MM.1S (cell line): ENCODE data around the gene CNPPD1.

Experiments
- DNase-seq: peaks from one replicate; pipeline ENCODE4 v3.0.0-alpha.2; 2015
- H2AFZ ChIP-seq: fragments of 300-600 bp; sonication (generic); 2 replicates; pipeline ENCODE4 v1.6.0; 2016; ENCODE audit warnings: antibody characterized with exemption, low read length
- H3F3A ChIP-seq: fragments of 300-600 bp; sonication (generic); 2 replicates; pipeline ENCODE4 v1.6.1; 2016; ENCODE audit warnings: mild to moderate bottlenecking, antibody characterized with exemption, low read length, moderate library complexity, mixed read lengths; ENCODE audit not compliant: insufficient read depth
- H3K27ac ChIP-seq: fragments of 300-600 bp; sonication (generic); 2 replicates; pipeline ENCODE4 v1.5.1; 2016; ENCODE audit warnings: mild to moderate bottlenecking, low read length
- H3K27me3 ChIP-seq: fragments of 300-600 bp; sonication (generic); replicated peaks from 2 replicates; pipeline ENCODE4 v1.6.0; 2016; ENCODE audit warnings: low read length; ENCODE audit not compliant: insufficient read depth
- H3K36me3 ChIP-seq: fragments of 300-600 bp; sonication (generic); replicated peaks from 2 replicates; pipeline ENCODE4 v1.6.1; 2016; ENCODE audit warnings: mild to moderate bottlenecking, low read length, mixed read lengths; ENCODE audit not compliant: insufficient read depth
- H3K4me1 ChIP-seq: fragments of 300-600 bp; sonication (generic); 2 replicates; pipeline ENCODE4 v1.6.1; 2016; ENCODE audit warnings: low read length, mixed read lengths
- H3K4me2 ChIP-seq: fragments of 300-600 bp; sonication (generic); 2 replicates; pipeline ENCODE4 v1.6.0; 2016; ENCODE audit warnings: low read depth, low read length
- H3K4me3 ChIP-seq: fragments of 300-600 bp; sonication (generic); 2 replicates; pipeline ENCODE4 v1.5.1; 2016; ENCODE audit warnings: low read length, mixed read lengths
- H3K79me2 ChIP-seq: fragments of 300-600 bp; sonication (generic); 2 replicates; pipeline ENCODE4 v1.6.1; 2016; ENCODE audit warnings: mixed run types, low read length, mixed read lengths
- H3K9ac ChIP-seq: fragments of 300-600 bp; sonication (generic); 2 replicates; pipeline ENCODE4 v1.6.1; 2016; ENCODE audit warnings: low read length, mixed read lengths
- H3K9me2 ChIP-seq: fragments of 300-600 bp; sonication (generic); replicated peaks from 2 replicates; pipeline ENCODE4 v1.6.1; 2016; ENCODE audit warnings: mild to moderate bottlenecking, low read length, mixed read lengths; ENCODE audit not compliant: insufficient read depth
- H3K9me3 ChIP-seq: fragments of 300-600 bp; sonication (generic); replicated peaks from 2 replicates; pipeline ENCODE4 v1.6.1; 2016; ENCODE audit warnings: mild to moderate bottlenecking, low read length, mixed read lengths; ENCODE audit not compliant: insufficient read depth
- H4K20me1 ChIP-seq: fragments of 300-600 bp; sonication (generic); 2 replicates; pipeline ENCODE4 v1.6.1; 2016; ENCODE audit warnings: mild to moderate bottlenecking, low read length, moderate library complexity, mixed read lengths; ENCODE audit not compliant: insufficient read depth
- EZH2 ChIP-seq: fragments of 300-600 bp; sonication (generic); optimal IDR thresholded peaks from 2 replicates; pipeline ENCODE3; 2017; ENCODE audit warnings: low read depth, mild to moderate bottlenecking, antibody characterized with exemption, low read length, mixed read lengths
- EZH2phosphoT487 ChIP-seq: fragments of 300-600 bp; sonication (generic); IDR thresholded peaks from 2 replicates; pipeline ENCODE4 v1.6.1; 2018; ENCODE audit warnings: antibody characterized with exemption, low read length
- TF ChIP-seq, protein P1 (sequence below): fragments of 300-600 bp; sonication (generic); IDR thresholded peaks from 2 replicates; pipeline ENCODE4 v1.5.1; 2016; ENCODE audit warnings: antibody characterized with exemption, low read length, mixed read lengths

CNPPD1 gene

DNA sequence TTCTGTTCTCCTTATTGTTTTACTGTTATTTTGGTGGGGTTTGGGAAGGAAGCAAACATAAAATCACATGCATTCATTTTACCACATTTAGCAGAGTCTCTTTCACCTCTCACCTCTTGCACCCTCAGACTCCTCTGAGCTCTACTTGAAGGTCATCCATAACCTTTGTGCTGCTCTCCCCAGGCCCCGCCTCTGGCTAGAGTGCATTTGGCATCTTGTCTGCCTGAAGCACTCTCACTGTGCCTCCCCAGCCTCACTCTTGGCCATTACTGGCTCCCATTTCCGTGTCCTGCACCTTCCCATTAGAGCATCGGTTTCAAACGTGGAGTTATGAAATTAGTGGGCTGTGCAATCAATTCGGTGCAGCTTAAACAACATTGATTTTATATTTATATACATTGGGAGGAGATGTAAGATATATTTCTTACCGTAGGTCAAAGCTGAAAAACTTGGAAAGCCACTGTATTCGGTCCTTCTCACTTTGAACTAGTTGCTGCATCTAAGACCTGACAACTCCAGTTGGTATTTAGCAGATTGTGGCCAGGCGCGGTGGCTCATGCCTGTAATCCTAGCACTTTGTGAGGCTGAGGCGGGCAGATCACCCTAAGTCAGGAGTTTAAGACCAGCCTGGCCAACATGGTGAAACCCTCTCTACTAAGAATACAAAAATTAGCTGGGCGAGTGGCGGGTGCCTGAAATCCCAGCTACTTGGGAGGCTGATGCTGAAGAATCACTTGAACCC, 22.9 kb upstream of the CNPPD1 start:
- TF ChIP-seq EZH2phosphoT487 (no peak), EZH2 (no peak)
- TF ChIP-seq, protein P1, sequence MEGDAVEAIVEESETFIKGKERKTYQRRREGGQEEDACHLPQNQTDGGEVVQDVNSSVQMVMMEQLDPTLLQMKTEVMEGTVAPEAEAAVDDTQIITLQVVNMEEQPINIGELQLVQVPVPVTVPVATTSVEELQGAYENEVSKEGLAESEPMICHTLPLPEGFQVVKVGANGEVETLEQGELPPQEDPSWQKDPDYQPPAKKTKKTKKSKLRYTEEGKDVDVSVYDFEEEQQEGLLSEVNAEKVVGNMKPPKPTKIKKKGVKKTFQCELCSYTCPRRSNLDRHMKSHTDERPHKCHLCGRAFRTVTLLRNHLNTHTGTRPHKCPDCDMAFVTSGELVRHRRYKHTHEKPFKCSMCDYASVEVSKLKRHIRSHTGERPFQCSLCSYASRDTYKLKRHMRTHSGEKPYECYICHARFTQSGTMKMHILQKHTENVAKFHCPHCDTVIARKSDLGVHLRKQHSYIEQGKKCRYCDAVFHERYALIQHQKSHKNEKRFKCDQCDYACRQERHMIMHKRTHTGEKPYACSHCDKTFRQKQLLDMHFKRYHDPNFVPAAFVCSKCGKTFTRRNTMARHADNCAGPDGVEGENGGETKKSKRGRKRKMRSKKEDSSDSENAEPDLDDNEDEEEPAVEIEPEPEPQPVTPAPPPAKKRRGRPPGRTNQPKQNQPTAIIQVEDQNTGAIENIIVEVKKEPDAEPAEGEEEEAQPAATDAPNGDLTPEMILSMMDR, result no peak
- Histone ChIP-seq H3K4me3 (no peak overlapping the region), H4K20me1 (no peaks in the 10 kb centered on the region), H3K36me3 (no peaks in the 10 kb centered on the region), H3K27ac (no peak overlapping the region), H3K27me3 (no peaks in the 10 kb centered on the region), H3K4me2 (no peak overlapping the region), H3F3A (no peaks in the 10 kb centered on the region), H3K79me2 (no peaks in the 10 kb centered on the region), H3K9me2 (no peaks in the 10 kb centered on the region), H3K9me3 (no peaks in the 10 kb centered on the region), H3K4me1 (no peaks in the 10 kb centered on the region), H2AFZ (no peak overlapping the region), H3K9ac (no peak overlapping the region)
- DNase-seq, result no peak

DNA sequence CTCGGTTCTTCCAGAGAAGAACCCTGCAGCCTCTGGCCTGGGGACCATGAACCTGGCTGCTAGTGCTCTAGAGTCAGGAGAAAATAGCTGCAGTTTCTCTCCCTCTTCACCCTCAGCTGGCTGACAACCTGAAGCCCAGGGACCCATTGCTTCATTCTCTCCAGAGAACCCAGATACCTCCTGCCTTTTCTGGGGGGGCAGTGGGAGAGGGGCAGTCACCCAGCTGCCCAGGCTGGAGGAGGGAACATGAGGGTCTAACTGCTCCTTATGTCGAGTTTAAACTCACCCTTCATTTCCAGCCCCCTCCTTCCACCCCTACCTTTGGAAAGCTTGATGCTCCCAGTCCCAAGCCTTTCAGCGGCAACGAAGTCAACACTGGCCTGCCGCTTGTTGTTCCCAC, 22.2 kb upstream of the CNPPD1 start:
- Histone ChIP-seq H3K4me2 (no peak overlapping the region), H3K9me3 (no peaks in the 10 kb centered on the region), H4K20me1 (no peaks in the 10 kb centered on the region), H3K27me3 (no peaks in the 10 kb centered on the region), H3K4me3 (no peak overlapping the region), H3K36me3 (no peaks in the 10 kb centered on the region), H3K4me1 (no peaks in the 10 kb centered on the region), H2AFZ (no peak overlapping the region), H3K9me2 (no peaks in the 10 kb centered on the region), H3F3A (no peaks in the 10 kb centered on the region), H3K9ac (no peak overlapping the region), H3K79me2 (no peaks in the 10 kb centered on the region), H3K27ac (no peak overlapping the region)
- DNase-seq, result no peak
- TF ChIP-seq EZH2 (no peak), EZH2phosphoT487 (no peak)
- TF ChIP-seq, protein P1, result no peak

DNA sequence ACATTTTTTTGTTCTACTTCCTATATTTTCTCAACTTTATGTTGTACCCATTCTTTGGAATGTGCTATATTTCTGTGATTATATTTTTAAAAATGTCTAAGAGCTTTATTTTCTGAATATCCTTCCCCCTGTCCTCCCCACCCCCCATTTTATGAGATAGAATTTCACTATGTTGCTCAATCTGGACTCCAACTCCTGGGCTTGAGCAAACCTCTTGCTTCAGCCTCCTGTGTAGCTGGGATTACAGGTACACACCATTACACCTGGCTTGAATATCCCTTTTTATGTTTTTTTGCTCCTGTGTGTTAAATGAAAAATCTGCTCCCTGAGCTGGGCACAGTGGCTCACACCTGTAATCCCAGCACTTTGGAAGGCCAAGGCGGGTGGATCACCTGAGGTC, 20.7 kb upstream of the CNPPD1 start:
- no peaks in the 10 kb centered on the region for H3K36me3 ChIP-seq
- H2AFZ ChIP-seq, result no peak overlapping the region
- H3F3A ChIP-seq, result no peaks in the 10 kb centered on the region
- H3K79me2 ChIP-seq, result no peaks in the 10 kb centered on the region
- H3K4me2 ChIP-seq, result no peak overlapping the region
- no peaks in the 10 kb centered on the region for H3K4me1 ChIP-seq
- no peaks in the 10 kb centered on the region for H4K20me1 ChIP-seq
- no peak overlapping the region for H3K9ac ChIP-seq
- H3K9me2 ChIP-seq, result no peaks in the 10 kb centered on the region
- no peak overlapping the region for H3K4me3 ChIP-seq
- no peaks in the 10 kb centered on the region for H3K9me3 ChIP-seq
- H3K27ac ChIP-seq, result no peak overlapping the region
- DNase-seq, result no peak
- H3K27me3 ChIP-seq, result no peaks in the 10 kb centered on the region
- TF ChIP-seq EZH2, result no peak
- TF ChIP-seq, protein P1, result no peak
- TF ChIP-seq EZH2phosphoT487, result no peak
